Bladder microvascular endothelial cell (primary cell): ENCODE data around the gene PNMA8C. TPM values are rescaled to one million over a fixed set of nuclear protein-coding genes. Genes with fewer than 3 reads are reported as not detected.

Experiments
- total RNA-seq: library from RNA; depleted of rRNA; stranded (reverse); fragments of >200 nt; gene quantifications from 2 replicates; pipeline ENCODE4 v1.2.3, GENCODE V29; 2014

PNMA8C gene
- total RNA-seq = not detected in 2 replicates

GRCh38 chr19:46428239-46429135 lies at the start of gene PNMA8C:
Gene PNMA8C (minus strand): TSS chr19:46428936. CDS start chr19:46428359, 577 bp downstream.

GRCh38 chr19:46471116-46471733 lies 42.5 kb upstream of the PNMA8C start, which contains the start of gene PNMA8A:
Gene PNMA8A (minus strand): TSS chr19:46471563. CDS start chr19:46471035, 528 bp downstream.

GRCh38 chr19:46413262-46414031 lies 15.3 kb downstream of the PNMA8C start, which contains the start of gene CCDC8:
Gene CCDC8 (minus strand): TSS chr19:46413564. CDS start chr19:46412810, 754 bp downstream.

Other genes with a start within 250 kb of the PNMA8C start
- not detected in 2 replicates for gene IGFL1, start 199.2 kb downstream of the PNMA8C start, total RNA-seq
- 11.0 and 41.9 TPM in 2 replicates for gene HIF3A, start 131.9 kb downstream of the PNMA8C start, total RNA-seq
- 68.0 and 93.9 TPM in 2 replicates for gene PPP5C, start 81.8 kb downstream of the PNMA8C start, total RNA-seq
- 0.19 and 0.32 TPM in 2 replicates for gene CCDC8, start 15.4 kb downstream of the PNMA8C start, total RNA-seq
- 0.19 TPM in 1 of 2 replicates, not detected in the other for gene PNMA8A, start 42.6 kb upstream of the PNMA8C start, total RNA-seq
- gene PNMA8B, start 66.9 kb upstream of the PNMA8C start, total RNA-seq = 0.16 and 0.19 TPM in 2 replicates
- gene CALM3, start 172.4 kb upstream of the PNMA8C start, total RNA-seq = 154 and 253 TPM in 2 replicates
- gene PTGIR, start 196.2 kb upstream of the PNMA8C start, total RNA-seq = 0.06 and 0.16 TPM in 2 replicates
- gene GNG8, start 207.3 kb upstream of the PNMA8C start, total RNA-seq = not detected in 2 replicates
- gene DACT3, start 232.2 kb upstream of the PNMA8C start, total RNA-seq = 0.13 and 0.16 TPM in 2 replicates